NCI-H82 treated with DMSO at 0.1 percent for 48 hours (cell line): ENCODE measurements around the gene KDM2B.
"Not testable (repeated sequence)": the region's sequence is repeated elsewhere in the genome, so short reads cannot be mapped to it uniquely, and the experiment has no call there.

Source experiments
- DNase-seq: peaks from one replicate; lab custom pipeline; 2025; ENCODE audit not compliant: unreplicated experiment; lab: John Stamatoyannopoulos, UW

KDM2B gene

GRCh38 chr12:121590476-121591143 lies 9.8 kb upstream of the KDM2B start:
- DNase-seq = no peak

GRCh38 chr12:121584885-121585284 lies 4.1 kb upstream of the KDM2B start:
- DNase-seq = not testable (repeated sequence)

GRCh38 chr12:121583334-121583661 lies 2.5 kb upstream of the KDM2B start:
- not testable (repeated sequence) for DNase-seq

- DNase-seq = no peak
Observed at GRCh38 chr12:121582583-121583333, 1.9 kb upstream of the KDM2B start.

GRCh38 chr12:121581686-121582429 lies 1.0 kb upstream of the KDM2B start:
- DNase-seq = no peak

GRCh38 chr12:121579981-121580868 lies 598 bp downstream of the KDM2B start:
- peak; percentile 68 for DNase-seq

- no peak for DNase-seq
Observed at GRCh38 chr12:121579190-121579791, 1.5 kb downstream of the KDM2B start.

- no peak for DNase-seq
Observed at GRCh38 chr12:121578230-121579189, 2.3 kb downstream of the KDM2B start.

- DNase-seq = no peak
Observed at GRCh38 chr12:121577443-121578180, 3.2 kb downstream of the KDM2B start.

- DNase-seq = no peak
Observed at GRCh38 chr12:121576851-121577391, 3.9 kb downstream of the KDM2B start.

GRCh38 chr12:121575952-121576625 lies 4.7 kb downstream of the KDM2B start:
- DNase-seq = no peak

GRCh38 chr12:121575051-121575450 lies 5.8 kb downstream of the KDM2B start:
- no peak for DNase-seq

GRCh38 chr12:121574025-121574424 lies 6.8 kb downstream of the KDM2B start:
- no peak for DNase-seq

- DNase-seq = no peak
Observed at GRCh38 chr12:121571920-121572319, 8.9 kb downstream of the KDM2B start.

- DNase-seq = no peak
Observed at GRCh38 chr12:121570467-121571283, 10.1 kb downstream of the KDM2B start.

- DNase-seq = no peak
Observed at GRCh38 chr12:121568971-121569751, 11.7 kb downstream of the KDM2B start.
